ENCODE results near the gene RAB3IP.
"Not testable (repeated sequence)": the region's sequence is repeated elsewhere in the genome, so short reads cannot be mapped to it uniquely, and the experiment has no call there.

RAB3IP gene

GRCh38 chr12:69835081-69835480 is 96.4 kb downstream of the RAB3IP start:
- no peak for DNase-seq (ENCODE audit: low read depth)

DNA sequence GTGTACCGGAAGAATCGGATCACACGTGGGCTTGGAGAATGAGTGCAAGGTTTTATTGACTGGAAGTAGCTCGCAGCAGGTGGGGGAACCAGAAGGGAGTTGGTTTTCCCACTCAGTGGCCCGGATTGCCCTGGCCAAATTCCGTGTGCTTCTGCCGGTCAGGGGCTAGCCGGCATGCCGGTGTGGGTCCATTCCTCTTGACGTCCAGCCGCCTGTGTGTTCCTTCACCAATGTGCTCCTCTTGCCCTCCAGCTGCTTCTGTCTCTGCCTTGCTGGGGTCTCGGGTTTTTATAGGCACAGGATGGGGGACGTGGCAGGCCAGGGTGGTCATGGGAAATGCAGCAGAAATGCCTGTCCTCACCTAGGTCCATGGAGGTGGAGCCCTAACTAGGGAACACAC is 97.4 kb downstream of the RAB3IP start:
- DNase-seq (ENCODE audit: low read depth), result no peak

- no peak for DNase-seq (ENCODE audit: low read depth)
These were observed 98.5 kb downstream of the RAB3IP start for GRCh38 chr12:69837191-69837590.

- DNase-seq (ENCODE audit: low read depth), result no peak
These were observed 99.2 kb downstream of the RAB3IP start for GRCh38 chr12:69837657-69838415.

- DNase-seq (ENCODE audit: low read depth), result no peak
These were observed 102.1 kb downstream of the RAB3IP start for GRCh38 chr12:69840727-69841126.

DNA sequence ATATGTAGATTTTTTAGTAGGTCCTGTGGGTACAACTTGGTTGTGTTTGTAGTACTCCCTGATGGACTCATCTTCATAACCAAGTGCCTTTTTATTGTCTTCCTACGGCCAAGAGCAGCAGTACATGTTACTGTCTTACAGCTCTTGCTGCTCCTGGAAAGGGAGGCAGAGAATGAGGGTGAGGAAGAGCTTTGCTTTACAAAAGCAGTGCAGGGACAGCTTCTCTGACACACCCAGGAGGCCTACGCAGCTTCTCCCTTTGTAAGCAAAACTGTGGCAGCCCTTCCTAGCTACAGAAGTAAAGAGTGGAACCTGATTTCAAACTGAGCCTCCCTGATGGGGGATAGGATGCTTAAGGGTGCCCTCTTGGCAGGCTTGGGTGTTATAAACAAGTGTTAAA is 104.9 kb downstream of the RAB3IP start:
- DNase-seq (ENCODE audit: low read depth), result no peak

GRCh38 chr12:69844416-69844815 is 105.8 kb downstream of the RAB3IP start:
- no peak for DNase-seq (ENCODE audit: low read depth)

- no peak for DNase-seq (ENCODE audit: low read depth)
These were observed 106.2 kb downstream of the RAB3IP start for GRCh38 chr12:69844836-69845235.

- no peak for DNase-seq (ENCODE audit: low read depth)
These were observed 108.3 kb downstream of the RAB3IP start for GRCh38 chr12:69846976-69847375.

GRCh38 chr12:69851976-69852375 is 113.3 kb downstream of the RAB3IP start:
- DNase-seq (ENCODE audit: low read depth), result peak; percentile 21

- not testable (repeated sequence) for DNase-seq (ENCODE audit: low read depth)
These were observed 114.7 kb downstream of the RAB3IP start for GRCh38 chr12:69853176-69853961.

GRCh38 chr12:69866698-69867097 is 128.0 kb downstream of the RAB3IP start:
- DNase-seq (ENCODE audit: low read depth), result no peak

DNA sequence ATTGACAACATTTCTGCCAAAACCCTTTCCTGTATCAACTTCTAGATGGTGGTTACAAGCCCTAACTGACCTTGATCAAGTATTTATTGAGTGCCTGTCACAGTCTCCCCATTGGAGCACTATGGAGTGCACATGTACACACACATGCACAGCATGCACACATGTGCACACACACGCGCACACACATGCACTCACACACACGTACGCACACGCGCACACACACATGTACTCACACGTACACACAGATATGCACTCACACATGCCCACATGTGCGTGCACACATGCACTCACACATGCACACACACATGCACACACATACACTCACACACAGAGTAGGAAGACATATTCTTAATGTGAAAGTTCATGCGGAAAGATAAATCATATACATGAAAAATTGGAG is 130.0 kb downstream of the RAB3IP start:
- no peak for DNase-seq (ENCODE audit: low read depth)

GRCh38 chr12:69872804-69873203 is 134.1 kb downstream of the RAB3IP start:
- DNase-seq (ENCODE audit: low read depth), result no peak

Data from stromal cell of bone marrow (primary cell).